Esophagus squamous epithelium (tissue), 4 donors: ENCODE data around the gene FBXO10.
"Not testable (repeated sequence)": the region's sequence is repeated elsewhere in the genome, so short reads cannot be mapped to it uniquely, and the experiment has no call there.

Source experiments
- CTCF ChIP-seq, 6 experiments: fragments of 450-650 bp in 4 of 6; fragments of 200-600 bp in 2 of 6; sonication (generic) in 2 of 6; IDR thresholded peaks; one replicate each; pipeline ENCODE4 v1.5.1; 2016 to 2019; ENCODE audit warnings: antibody characterized with exemption in 6 of 6, mild to moderate bottlenecking in 4 of 6, moderate library complexity in 4 of 6
- POLR2A ChIP-seq, 4 donors: fragments of 450-650 bp; IDR thresholded peaks; one replicate each; pipeline ENCODE4 v1.6.1; 2017; ENCODE audit warnings: antibody characterized with exemption in 4 of 4, mild to moderate bottlenecking in 4 of 4, moderate library complexity in 3 of 4

- not testable (repeated sequence) for TF ChIP-seq CTCF, POLR2A (IDR thresholded peaks at IDR 0.05)
Measured at GRCh38 chr9:37477443-37477842, 98.7 kb downstream of the FBXO10 start.
